NB4 (cell line): ENCODE data around the gene SIGLEC12.

Source experiments
- POLR2A ChIP-seq: IDR thresholded peaks from 2 replicates; pipeline ENCODE4 v1.6.1; 2011; ENCODE audit warnings: mild to moderate bottlenecking; ENCODE audit not compliant: insufficient read length; ENCODE audit errors: extremely low read depth
- TF ChIP-seq, protein P1 (sequence below): IDR thresholded peaks from one replicate; pipeline ENCODE4 v1.5.1; 2012; ENCODE audit warnings: low read depth, low read length

DNA sequence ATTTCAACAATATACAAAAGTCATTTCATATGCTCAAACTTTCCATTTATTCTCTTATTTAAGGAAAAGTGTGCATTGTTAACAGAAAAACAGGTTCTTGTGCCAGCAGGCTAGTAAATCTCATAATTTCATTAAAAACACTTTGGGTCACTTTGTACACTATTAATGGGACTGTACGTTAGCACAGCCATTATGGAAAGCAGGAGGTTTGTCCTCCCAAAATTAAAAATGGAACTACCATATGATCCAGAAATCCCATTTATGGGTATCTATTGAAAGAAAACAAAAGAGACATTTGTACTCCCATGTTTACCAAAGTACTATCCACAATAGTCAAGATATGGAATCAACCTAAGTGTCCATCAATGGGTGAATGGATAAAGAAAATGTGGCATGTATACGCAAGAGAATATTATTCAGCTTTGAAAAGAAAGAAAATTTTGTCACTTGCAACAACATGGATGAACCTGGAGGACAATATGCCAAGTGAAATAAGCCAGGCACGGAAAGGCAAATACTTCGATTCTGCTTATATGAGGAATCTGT, 38.3 kb upstream of the SIGLEC12 start:
- TF ChIP-seq, protein P1, sequence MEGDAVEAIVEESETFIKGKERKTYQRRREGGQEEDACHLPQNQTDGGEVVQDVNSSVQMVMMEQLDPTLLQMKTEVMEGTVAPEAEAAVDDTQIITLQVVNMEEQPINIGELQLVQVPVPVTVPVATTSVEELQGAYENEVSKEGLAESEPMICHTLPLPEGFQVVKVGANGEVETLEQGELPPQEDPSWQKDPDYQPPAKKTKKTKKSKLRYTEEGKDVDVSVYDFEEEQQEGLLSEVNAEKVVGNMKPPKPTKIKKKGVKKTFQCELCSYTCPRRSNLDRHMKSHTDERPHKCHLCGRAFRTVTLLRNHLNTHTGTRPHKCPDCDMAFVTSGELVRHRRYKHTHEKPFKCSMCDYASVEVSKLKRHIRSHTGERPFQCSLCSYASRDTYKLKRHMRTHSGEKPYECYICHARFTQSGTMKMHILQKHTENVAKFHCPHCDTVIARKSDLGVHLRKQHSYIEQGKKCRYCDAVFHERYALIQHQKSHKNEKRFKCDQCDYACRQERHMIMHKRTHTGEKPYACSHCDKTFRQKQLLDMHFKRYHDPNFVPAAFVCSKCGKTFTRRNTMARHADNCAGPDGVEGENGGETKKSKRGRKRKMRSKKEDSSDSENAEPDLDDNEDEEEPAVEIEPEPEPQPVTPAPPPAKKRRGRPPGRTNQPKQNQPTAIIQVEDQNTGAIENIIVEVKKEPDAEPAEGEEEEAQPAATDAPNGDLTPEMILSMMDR: no peak
- TF ChIP-seq POLR2A: no peak
